Endothelial cell of umbilical vein (primary cell): ENCODE measurements around the gene ALG2. TPM values are rescaled to one million over a fixed set of nuclear protein-coding genes. Genes with fewer than 3 reads are reported as not detected.

ENCODE experiments used
- BruUV-seq: library from RNA; stranded (reverse); fragments of 400-500 nt; replicated peaks from 2 replicates; lab custom pipeline; 2021; lab: Mats Ljungman, UMichigan
- CTCF ChIA-PET: fragments of 300-600, 350-600 bp; sonication (Branson Sonifier 250); formaldehyde crosslinking; loops from one replicate; lab custom pipeline; 2021; ENCODE audit warnings: antibody characterized with exemption, inconsistent platforms; lab: Charles Lee
- POLR2A ChIA-PET: fragments of 300-600, 350-600 bp; sonication (Branson Sonifier 250); formaldehyde crosslinking; loops from one replicate; lab custom pipeline; 2021; ENCODE audit warnings: antibody characterized with exemption, inconsistent platforms; lab: Charles Lee
- DNase-seq: peaks from one replicate; pipeline ENCODE4 v3.0.0-alpha.2; 2011; ENCODE audit warnings: low read depth, low spot score
- FAIRE-seq: peaks from 2 replicates; lab custom pipeline; 2011; peaks lifted over from hg19 to GRCh38; lab: Jason Lieb, UNC
- H2AFZ ChIP-seq: 2 replicates; pipeline ENCODE4 v1.6.0; 2012; ENCODE audit warnings: low read depth, low read length, control low read depth, inconsistent platforms
- H3K27ac ChIP-seq: 2 replicates; pipeline ENCODE4 v1.5.1; 2011; ENCODE audit warnings: low read depth, mild to moderate bottlenecking, control low read depth, low read length, moderate library complexity; ENCODE audit not compliant: insufficient read depth
- H3K27me3 ChIP-seq, 2 experiments: 2 replicates each; pipeline versions ENCODE4 v1.6.0 to v1.6.1; 2011; ENCODE audit warnings: low read length in 2 of 2, mixed read lengths in 1 of 2; ENCODE audit not compliant: control insufficient read depth in 2 of 2, insufficient read depth in 2 of 2
- H3K36me3 ChIP-seq, 2 experiments: 2 replicates in 1 of 2; 3 replicates in 1 of 2; pipeline ENCODE4 v1.5.1; 2011; ENCODE audit warnings: low read length in 2 of 2, mild to moderate bottlenecking in 1 of 2, moderate library complexity in 1 of 2; ENCODE audit not compliant: control insufficient read depth in 2 of 2, insufficient read depth in 2 of 2; ENCODE audit errors: extremely low read depth in 1 of 2
- H3K4me1 ChIP-seq: 3 replicates; pipeline ENCODE4 v1.5.1; 2011; ENCODE audit warnings: mild to moderate bottlenecking, low read length; ENCODE audit not compliant: control insufficient read depth, insufficient read depth; ENCODE audit errors: extremely low read depth
- H3K4me2 ChIP-seq: 2 replicates; pipeline ENCODE4 v1.6.1; 2011; ENCODE audit warnings: low read length, control low read depth, mixed read lengths; ENCODE audit not compliant: insufficient read depth
- H3K4me3 ChIP-seq, 3 experiments: fragments of 200-600 bp in 1 of 3; sonication (generic), shearing (Covaris generic) in 1 of 3; replicated peaks in 1 of 3; 2 replicates each; pipeline ENCODE4 v1.5.1; 2011 to 2016; ENCODE audit warnings: control low read depth in 3 of 3, low read length in 3 of 3, mild to moderate bottlenecking in 2 of 3, inconsistent platforms in 1 of 3, low read depth in 1 of 3, moderate library complexity in 1 of 3; ENCODE audit not compliant: insufficient read depth in 1 of 3
- H3K79me2 ChIP-seq: 2 replicates; pipeline ENCODE4 v1.6.0; 2012; ENCODE audit warnings: low read length, inconsistent platforms; ENCODE audit not compliant: control insufficient read depth, insufficient read depth
- H3K9ac ChIP-seq: replicated peaks from 2 replicates; pipeline ENCODE3; 2011; ENCODE audit warnings: low read length, control low read depth; ENCODE audit not compliant: insufficient read depth; ENCODE audit errors: extremely low read depth
- H3K9me1 ChIP-seq: replicated peaks from 3 replicates; pipeline ENCODE4 v1.6.0; 2011; ENCODE audit warnings: mild to moderate bottlenecking, low read length; ENCODE audit not compliant: control insufficient read depth, insufficient read depth; ENCODE audit errors: extremely low read depth
- H3K9me3 ChIP-seq: replicated peaks from 2 replicates; pipeline ENCODE4 v1.5.1; 2012; ENCODE audit warnings: low read length, inconsistent platforms; ENCODE audit not compliant: control insufficient read depth, insufficient read depth
- H4K20me1 ChIP-seq: replicated peaks from 2 replicates; pipeline ENCODE3; 2011; ENCODE audit warnings: mild to moderate bottlenecking, low read length; ENCODE audit not compliant: control insufficient read depth, insufficient read depth; ENCODE audit errors: extremely low read depth
- CTCF ChIP-seq, 2 donors: IDR thresholded peaks; 1 replicate in 1 of 2; 2 replicates in 1 of 2; pipeline ENCODE4 v1.5.1; 2011; ENCODE audit warnings: low read length in 2 of 2, mild to moderate bottlenecking in 2 of 2, moderate library complexity in 2 of 2, control low read depth in 1 of 2, inconsistent platforms in 1 of 2, low read depth in 1 of 2; ENCODE audit not compliant: insufficient read depth in 1 of 2; ENCODE audit errors: extremely low read depth in 1 of 2
- EZH2 ChIP-seq: IDR thresholded peaks from 2 replicates; pipeline ENCODE4 v1.6.1; 2012; ENCODE audit warnings: borderline replicate concordance, low read depth, mild to moderate bottlenecking, moderate library complexity, low read length, inconsistent platforms; ENCODE audit not compliant: severe bottlenecking
- FOS ChIP-seq: IDR thresholded peaks from 2 replicates; pipeline ENCODE4 v1.6.1; 2011; ENCODE audit warnings: mild to moderate bottlenecking, low read length, moderate library complexity, borderline replicate concordance; ENCODE audit not compliant: insufficient read depth
- GATA2 ChIP-seq: IDR thresholded peaks from 2 replicates; pipeline ENCODE4 v1.7.0; 2011; ENCODE audit warnings: low read depth, mild to moderate bottlenecking, moderate library complexity, mixed read lengths, low read length; ENCODE audit not compliant: insufficient read length, insufficient read depth
- JUN ChIP-seq: IDR thresholded peaks from 2 replicates; pipeline ENCODE4 v1.6.1; 2011; ENCODE audit warnings: borderline replicate concordance, low read depth; ENCODE audit not compliant: insufficient read length, insufficient read depth
- MAX ChIP-seq: IDR thresholded peaks from 2 replicates; pipeline ENCODE4 v1.6.1; 2011; ENCODE audit not compliant: insufficient read depth, insufficient read length
- MYC ChIP-seq: IDR thresholded peaks from one replicate; pipeline ENCODE4 v1.6.1; 2011; ENCODE audit warnings: mild to moderate bottlenecking, low read depth, low read length
- POLR2A ChIP-seq: IDR thresholded peaks from 2 replicates; pipeline ENCODE4 v1.6.1; 2012; ENCODE audit warnings: low read depth, mild to moderate bottlenecking, control low read depth, low read length
- POLR2AphosphoS5 ChIP-seq: IDR thresholded peaks from 2 replicates; pipeline ENCODE4 v1.6.1; 2012; ENCODE audit warnings: low read depth, mild to moderate bottlenecking, control low read depth, low read length, moderate library complexity; ENCODE audit not compliant: insufficient read depth
- dilution Hi-C: fragments of 300-500 bp; cut with MboI; formaldehyde crosslinking; loops from one replicate; pipeline ENCODE4 v1.15.0; 2019; ENCODE audit warnings: low sequenced_read_pairs; ENCODE audit not compliant: extremely low pct_ligation_motif_present
- intact Hi-C: fragments of 100-400 bp; cut with micrococcal nuclease; formaldehyde crosslinking; loops from one replicate; pipeline ENCODE4 v1.10.0; 2022
- polyA plus RNA-seq, 4 experiments: library from polyadenylated mRNA; depleted of rRNA in 3 of 4; stranded (reverse) in 3 of 4; unstranded in 1 of 4; fragments of >200 nt; gene quantifications; 2 replicates each; pipeline versions ENCODE4 v1.2.1 to v1.2.3, GENCODE V29; 2011 to 2012; ENCODE audit warnings: missing spikeins in 1 of 4
- total RNA-seq: library from RNA; stranded (reverse); gene quantifications from 2 replicates; pipeline ENCODE4 v1.2.3, GENCODE V29; 2021

ALG2 gene
- total and polyA plus RNA-seq, 2 donors (not counting 3 experiments of a cell fraction or from before 2014, with no cell fraction given) = 32.4 to 40.7 TPM

- TF ChIP-seq JUN (no peak), MYC (no peak), EZH2 (no peak), FOS (no peak), CTCF (IDR thresholded peaks at IDR 0.05; ENCODE audit: extremely low read depth in 1 of 2, insufficient read depth in 1 of 2, low read depth in 1 of 2, low read length in 2 of 2) (no peak), MAX (no peak), GATA2 (no peak), POLR2AphosphoS5 (no peak), POLR2A (no peak)
- no peak for DNase-seq
- Histone ChIP-seq H3K27me3 (peaks cover 0 to 13% of the 10 kb centered on the region in 2 experiments), H3K9me1 (no peaks in the 10 kb centered on the region), H3K4me1 (no peaks in the 10 kb centered on the region), H4K20me1 (no peaks in the 10 kb centered on the region), H3K27ac (no peak overlapping the region), H3K36me3 (no peaks in the 10 kb centered on the region), H3K9me3 (no peaks in the 10 kb centered on the region), H3K9ac (no peak overlapping the region), H2AFZ (no peak overlapping the region), H3K4me3 (no peak overlapping the region), H3K79me2 (no peaks in the 10 kb centered on the region), H3K4me2 (no peak overlapping the region)
- POLR2A ChIA-PET = interaction anchor here (1.0 kb wide), 1 partner anchor 24 kb away, joined by 5 read pairs; the partner anchor contains the start of genes ALG2 and SEC61B
- CTCF ChIA-PET = interaction anchor here (1.0 to 5.1 kb wide), 4 partner anchors 7 to 1127 kb away, joined by 3 to 20 read pairs (median 4); no protein-coding TSS in a partner anchor
- dilution Hi-C loops = no loop called here
- no TSS peak for BruUV-seq
- intact Hi-C loops = no loop called here
- FAIRE-seq = no peak
These were observed 23.8 kb downstream of the ALG2 start for GRCh38 chr9:99197987-99198386.
